Keratinocyte (primary cell): ENCODE measurements around the gene DNLZ. TPM values are rescaled to one million over a fixed set of nuclear protein-coding genes. Genes with fewer than 3 reads are reported as not detected.

ENCODE experiments used
- DNase-seq: peaks from one replicate; pipeline ENCODE4 v3.0.0-alpha.2; 2011; ENCODE audit warnings: low read depth, missing footprints, low spot score
- FAIRE-seq: peaks from 2 replicates; lab custom pipeline; 2011; peaks lifted over from hg19 to GRCh38; lab: Jason Lieb, UNC
- H2AFZ ChIP-seq: 2 replicates; pipeline ENCODE4 v1.6.0; 2012; ENCODE audit warnings: low read length, control low read depth, inconsistent platforms; ENCODE audit not compliant: control insufficient read depth
- H3K27ac ChIP-seq: 2 replicates; pipeline ENCODE4 v1.5.1; 2011; ENCODE audit warnings: low read length; ENCODE audit not compliant: control insufficient read depth, insufficient read depth
- H3K27me3 ChIP-seq: 3 replicates; pipeline ENCODE4 v1.6.0; 2011; ENCODE audit warnings: low read length; ENCODE audit not compliant: control insufficient read depth, insufficient read depth; ENCODE audit errors: extremely low read depth
- H3K36me3 ChIP-seq, 2 experiments: 2 replicates in 1 of 2; 3 replicates in 1 of 2; pipeline ENCODE4 v1.5.1; 2011; ENCODE audit warnings: low read length in 2 of 2, mild to moderate bottlenecking in 1 of 2; ENCODE audit not compliant: control insufficient read depth in 2 of 2, insufficient read depth in 2 of 2; ENCODE audit errors: extremely low read depth in 1 of 2
- H3K4me1 ChIP-seq: 3 replicates; pipeline ENCODE4 v1.5.1; 2011; ENCODE audit warnings: low read length; ENCODE audit not compliant: control insufficient read depth, insufficient read depth; ENCODE audit errors: extremely low read depth
- H3K4me2 ChIP-seq: 3 replicates; pipeline ENCODE4 v1.6.0; 2011; ENCODE audit warnings: low read depth, low read length; ENCODE audit not compliant: control insufficient read depth, insufficient read depth; ENCODE audit errors: extremely low read depth
- H3K4me3 ChIP-seq, 3 experiments: fragments of 200-600 bp in 1 of 3; sonication (generic) in 1 of 3; 2 replicates in 2 of 3; 3 replicates in 1 of 3; pipeline ENCODE4 v1.5.1; 2011 to 2016; ENCODE audit warnings: low read length in 3 of 3, mild to moderate bottlenecking in 3 of 3, control low read depth in 2 of 3, inconsistent platforms in 1 of 3, low read depth in 1 of 3, mixed read lengths in 1 of 3, mixed run types in 1 of 3, moderate library complexity in 1 of 3; ENCODE audit not compliant: control insufficient read depth in 2 of 3, insufficient read depth in 2 of 3; ENCODE audit errors: extremely low read depth in 1 of 3
- H3K79me2 ChIP-seq: 2 replicates; pipeline ENCODE4 v1.6.0; 2012; ENCODE audit warnings: low read length; ENCODE audit not compliant: control insufficient read depth, insufficient read depth
- H3K9ac ChIP-seq: 3 replicates; pipeline ENCODE4 v1.6.0; 2011; ENCODE audit warnings: low read length; ENCODE audit not compliant: control insufficient read depth, insufficient read depth; ENCODE audit errors: extremely low read depth
- H3K9me1 ChIP-seq: 3 replicates; pipeline ENCODE4 v1.6.0; 2011; ENCODE audit warnings: low read length; ENCODE audit not compliant: control insufficient read depth, insufficient read depth; ENCODE audit errors: extremely low read depth
- H3K9me3 ChIP-seq: 2 replicates; pipeline ENCODE4 v1.5.1; 2012; ENCODE audit warnings: low read depth, low read length; ENCODE audit not compliant: control insufficient read depth
- H4K20me1 ChIP-seq: 3 replicates; pipeline ENCODE4 v1.6.0; 2011; ENCODE audit warnings: low read length; ENCODE audit not compliant: control insufficient read depth, insufficient read depth; ENCODE audit errors: extremely low read depth
- EZH2 ChIP-seq: IDR thresholded peaks from one replicate; pipeline ENCODE4 v1.6.1; 2012; ENCODE audit warnings: inconsistent platforms, mild to moderate bottlenecking, low read length, moderate library complexity
- dilution Hi-C: fragments of 300-500 bp; cut with MboI; formaldehyde crosslinking; loops from one replicate; pipeline ENCODE4 v1.7.0; 2020; ENCODE audit warnings: low sequenced_read_pairs; ENCODE audit not compliant: extremely low pct_ligation_motif_present
- polyA plus RNA-seq, 5 experiments: library from polyadenylated mRNA; depleted of rRNA in 3 of 5; stranded (reverse) in 3 of 5; stranded (forward) in 1 of 5; unstranded in 1 of 5; fragments of >200 nt; gene quantifications; 1 replicate in 1 of 5; 2 replicates in 3 of 5; 3 replicates in 1 of 5; pipeline versions ENCODE4 v1.2.1 to v1.2.3, GENCODE V29; 2011 to 2012; ENCODE audit warnings: missing spikeins in 2 of 5, low read depth in 1 of 5, low replicate concordance in 1 of 5
- TF ChIP-seq, protein P1 (sequence below), 3 experiments: IDR thresholded peaks in 1 of 3; conservative IDR thresholded peaks in 1 of 3; optimal IDR thresholded peaks in 1 of 3; 2 replicates in 2 of 3; 3 replicates in 1 of 3; pipeline versions ENCODE3 to v1.5.1; 2011; ENCODE audit warnings: low read length in 3 of 3, mild to moderate bottlenecking in 3 of 3, moderate library complexity in 2 of 3, control low read depth in 1 of 3, inconsistent platforms in 1 of 3; ENCODE audit not compliant: insufficient read depth in 2 of 3; ENCODE audit errors: extremely low read depth in 1 of 3

The DNLZ gene
- polyA plus RNA-seq, 1 donor (not counting 4 experiments of a cell fraction or from before 2014, with no cell fraction given): 6.7 TPM

GRCh38 chr9:136363949-136364748 is 605 bp upstream of the DNLZ start:
- Histone ChIP-seq H3K27me3 (no peaks in the 10 kb centered on the region), H3K9me1 (no peaks in the 10 kb centered on the region), H3K27ac (no peak overlapping the region), H3K9me3 (no peaks in the 10 kb centered on the region), H4K20me1 (no peaks in the 10 kb centered on the region), H3K4me3 (peak overlapping the region; percentile 18 to 55 (median 53)), H3K79me2 (no peaks in the 10 kb centered on the region), H3K36me3 (peaks cover 0 to 3% of the 10 kb centered on the region in 2 experiments), H3K4me2 (peak overlapping the region; percentile 79), H3K4me1 (peaks cover 12% of the 10 kb centered on the region), H3K9ac (no peak overlapping the region), H2AFZ (no peak overlapping the region)
- TF ChIP-seq, protein P1, sequence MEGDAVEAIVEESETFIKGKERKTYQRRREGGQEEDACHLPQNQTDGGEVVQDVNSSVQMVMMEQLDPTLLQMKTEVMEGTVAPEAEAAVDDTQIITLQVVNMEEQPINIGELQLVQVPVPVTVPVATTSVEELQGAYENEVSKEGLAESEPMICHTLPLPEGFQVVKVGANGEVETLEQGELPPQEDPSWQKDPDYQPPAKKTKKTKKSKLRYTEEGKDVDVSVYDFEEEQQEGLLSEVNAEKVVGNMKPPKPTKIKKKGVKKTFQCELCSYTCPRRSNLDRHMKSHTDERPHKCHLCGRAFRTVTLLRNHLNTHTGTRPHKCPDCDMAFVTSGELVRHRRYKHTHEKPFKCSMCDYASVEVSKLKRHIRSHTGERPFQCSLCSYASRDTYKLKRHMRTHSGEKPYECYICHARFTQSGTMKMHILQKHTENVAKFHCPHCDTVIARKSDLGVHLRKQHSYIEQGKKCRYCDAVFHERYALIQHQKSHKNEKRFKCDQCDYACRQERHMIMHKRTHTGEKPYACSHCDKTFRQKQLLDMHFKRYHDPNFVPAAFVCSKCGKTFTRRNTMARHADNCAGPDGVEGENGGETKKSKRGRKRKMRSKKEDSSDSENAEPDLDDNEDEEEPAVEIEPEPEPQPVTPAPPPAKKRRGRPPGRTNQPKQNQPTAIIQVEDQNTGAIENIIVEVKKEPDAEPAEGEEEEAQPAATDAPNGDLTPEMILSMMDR (optimal IDR thresholded peaks at IDR 0.05 in 1 of 3, IDR thresholded peaks at IDR 0.05 in 1 of 3, conservative IDR thresholded peaks at IDR 0.05 in 1 of 3; ENCODE audit: extremely low read depth in 1 of 3, insufficient read depth in 2 of 3, low read length in 3 of 3): no peak
- TF ChIP-seq EZH2: no peak
- FAIRE-seq (no peak), DNase-seq (no peak)
- dilution Hi-C loops: no loop called here

- no peak overlapping the region for H3K4me3 ChIP-seq
- H4K20me1 ChIP-seq: no peaks in the 10 kb centered on the region
- H3K9me3 ChIP-seq: no peaks in the 10 kb centered on the region
- no peaks in the 10 kb centered on the region for H3K79me2 ChIP-seq
- H3K36me3 ChIP-seq: peaks cover 0 to 3% of the 10 kb centered on the region in 2 experiments
- no peak for DNase-seq
- H3K9me1 ChIP-seq: no peaks in the 10 kb centered on the region
- H2AFZ ChIP-seq: no peak overlapping the region
- H3K4me2 ChIP-seq: peak overlapping the region; percentile 76
- no peak for FAIRE-seq
- H3K4me1 ChIP-seq: peaks cover 12% of the 10 kb centered on the region
- no peak overlapping the region for H3K9ac ChIP-seq
- no peak overlapping the region for H3K27ac ChIP-seq
- dilution Hi-C loops: no loop called here
- TF ChIP-seq EZH2: no peak
- TF ChIP-seq, protein P1 (optimal IDR thresholded peaks at IDR 0.05 in 1 of 3, IDR thresholded peaks at IDR 0.05 in 1 of 3, conservative IDR thresholded peaks at IDR 0.05 in 1 of 3; ENCODE audit: extremely low read depth in 1 of 3, insufficient read depth in 2 of 3, low read length in 3 of 3): no peak
- no peaks in the 10 kb centered on the region for H3K27me3 ChIP-seq
Measured at GRCh38 chr9:136362450-136362784, 1.1 kb downstream of the DNLZ start.
